LNCaP clone FGC (cell line): ENCODE data around the gene EBF3.

Experiments
- DNase-seq: peaks from one replicate; pipeline ENCODE4 v3.0.0-alpha.2; 2011; ENCODE audit warnings: low read depth
- H3K4me3 ChIP-seq: 2 replicates; pipeline ENCODE4 v1.5.1; 2011; ENCODE audit warnings: mild to moderate bottlenecking, low read depth, low read length, control low read depth
- TF ChIP-seq, protein P1 (sequence below): IDR thresholded peaks from 2 replicates; pipeline ENCODE4 v1.5.1; 2012; ENCODE audit warnings: mild to moderate bottlenecking; ENCODE audit not compliant: control insufficient read depth, insufficient read depth; ENCODE audit errors: extremely low read depth

EBF3 gene

GRCh38 chr10:129851941-129852640 lies 112.0 kb downstream of the EBF3 start:
- TF ChIP-seq, protein P1, sequence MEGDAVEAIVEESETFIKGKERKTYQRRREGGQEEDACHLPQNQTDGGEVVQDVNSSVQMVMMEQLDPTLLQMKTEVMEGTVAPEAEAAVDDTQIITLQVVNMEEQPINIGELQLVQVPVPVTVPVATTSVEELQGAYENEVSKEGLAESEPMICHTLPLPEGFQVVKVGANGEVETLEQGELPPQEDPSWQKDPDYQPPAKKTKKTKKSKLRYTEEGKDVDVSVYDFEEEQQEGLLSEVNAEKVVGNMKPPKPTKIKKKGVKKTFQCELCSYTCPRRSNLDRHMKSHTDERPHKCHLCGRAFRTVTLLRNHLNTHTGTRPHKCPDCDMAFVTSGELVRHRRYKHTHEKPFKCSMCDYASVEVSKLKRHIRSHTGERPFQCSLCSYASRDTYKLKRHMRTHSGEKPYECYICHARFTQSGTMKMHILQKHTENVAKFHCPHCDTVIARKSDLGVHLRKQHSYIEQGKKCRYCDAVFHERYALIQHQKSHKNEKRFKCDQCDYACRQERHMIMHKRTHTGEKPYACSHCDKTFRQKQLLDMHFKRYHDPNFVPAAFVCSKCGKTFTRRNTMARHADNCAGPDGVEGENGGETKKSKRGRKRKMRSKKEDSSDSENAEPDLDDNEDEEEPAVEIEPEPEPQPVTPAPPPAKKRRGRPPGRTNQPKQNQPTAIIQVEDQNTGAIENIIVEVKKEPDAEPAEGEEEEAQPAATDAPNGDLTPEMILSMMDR, result no peak
- no peak overlapping the region for H3K4me3 ChIP-seq
- DNase-seq, result no peak

- no peak overlapping the region for H3K4me3 ChIP-seq
- DNase-seq, result no peak
- TF ChIP-seq, protein P1, result no peak
Observed at GRCh38 chr10:129850790-129851189, 113.3 kb downstream of the EBF3 start.

DNA sequence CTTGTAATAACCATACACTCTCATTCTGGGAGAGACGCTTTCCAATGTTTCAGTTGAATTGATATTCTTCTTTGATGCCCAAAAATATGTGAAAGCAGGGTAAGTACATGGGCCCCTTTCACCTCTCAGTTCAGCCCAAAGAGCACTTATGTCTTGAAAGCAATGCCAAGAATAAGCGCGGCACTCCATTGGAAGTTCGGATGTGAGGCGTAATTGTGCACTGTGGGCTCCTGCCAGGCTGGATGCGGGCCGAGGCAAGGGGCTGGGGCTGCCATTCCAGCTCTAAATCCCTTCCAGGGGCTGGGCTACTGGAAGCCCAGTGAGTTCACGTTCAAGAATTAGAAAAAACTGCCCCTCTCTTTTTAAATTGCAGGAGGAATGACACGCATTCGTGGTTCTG lies 113.8 kb downstream of the EBF3 start:
- TF ChIP-seq, protein P1, result no peak
- DNase-seq, result no peak
- H3K4me3 ChIP-seq, result no peak overlapping the region

DNA sequence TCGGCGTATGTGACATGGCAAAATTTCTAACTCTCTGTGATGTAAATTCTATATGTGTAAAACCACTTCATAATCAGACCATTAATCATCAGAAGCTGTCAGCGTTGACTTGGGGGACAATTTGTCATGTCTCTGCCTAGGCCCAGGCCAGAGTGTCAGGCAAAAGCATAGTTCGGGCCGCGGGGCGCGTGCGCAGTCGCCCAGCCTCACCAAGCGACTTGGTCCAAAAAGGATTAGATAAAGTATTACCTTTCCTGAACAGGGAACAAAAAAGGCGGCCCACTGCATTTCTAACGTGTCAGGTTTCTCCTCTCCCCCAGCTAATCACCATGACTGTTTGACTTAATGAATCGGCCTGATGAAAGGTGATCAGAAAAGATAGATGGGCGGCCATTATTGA lies 114.2 kb downstream of the EBF3 start:
- TF ChIP-seq, protein P1, result no peak
- H3K4me3 ChIP-seq, result no peak overlapping the region
- no peak for DNase-seq

DNA sequence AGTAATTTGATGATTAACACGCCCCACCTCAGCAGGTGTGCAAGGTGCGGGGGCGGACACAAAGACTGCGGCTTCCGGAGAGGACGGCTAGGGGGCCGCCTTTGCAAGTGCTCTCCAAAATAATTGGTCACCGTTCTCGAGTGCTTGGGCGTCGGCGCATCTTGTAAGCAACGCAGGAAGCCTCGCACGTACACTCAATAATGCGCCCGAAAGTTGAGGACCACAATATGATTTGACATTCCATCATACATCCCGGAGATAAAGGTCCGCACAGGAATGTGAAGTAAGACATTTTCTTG lies 114.7 kb downstream of the EBF3 start:
- TF ChIP-seq, protein P1, result no peak
- H3K4me3 ChIP-seq, result no peak overlapping the region
- no peak for DNase-seq

DNA sequence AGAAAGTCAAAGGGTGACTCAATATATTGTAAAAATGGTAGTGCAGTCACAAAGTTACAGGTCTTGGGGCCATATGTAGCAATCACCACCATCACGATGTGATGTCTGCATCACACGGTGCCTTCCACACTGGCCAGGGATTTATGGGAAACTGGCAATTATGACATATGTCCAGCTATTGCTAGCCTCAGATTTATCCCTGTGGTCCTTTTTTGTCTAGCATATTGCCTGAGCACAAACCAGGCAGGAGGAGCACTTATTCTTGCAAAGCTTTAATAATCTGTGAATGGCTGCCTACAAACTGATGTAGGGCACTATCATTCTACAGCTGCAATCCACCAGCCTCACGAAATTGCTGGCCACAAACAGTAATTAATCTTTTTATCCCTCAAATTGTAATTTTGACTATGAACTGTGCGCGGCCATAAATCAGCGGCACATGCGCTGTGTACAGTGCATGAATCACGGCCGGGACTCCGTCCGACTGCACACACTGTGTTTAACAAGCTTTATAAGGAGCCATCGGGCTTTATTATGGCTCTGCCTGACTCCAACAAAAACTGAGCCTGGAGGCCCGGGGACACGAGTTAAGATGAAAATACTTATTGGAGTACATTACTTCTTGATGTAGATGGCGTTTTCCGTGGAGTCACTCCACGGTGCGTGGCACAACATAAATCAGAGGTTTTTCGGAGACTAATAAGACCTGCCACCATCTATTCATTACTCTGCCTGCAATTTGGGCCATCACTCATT lies 115.2 kb downstream of the EBF3 start:
- TF ChIP-seq, protein P1, result no peak
- DNase-seq, result no peak
- no peak overlapping the region for H3K4me3 ChIP-seq

GRCh38 chr10:129847741-129848483 lies 116.2 kb downstream of the EBF3 start:
- TF ChIP-seq, protein P1, result no peak
- no peak for DNase-seq
- no peak overlapping the region for H3K4me3 ChIP-seq
